SK-N-SH (cell line): Measurements from ENCODE around the gene ANKRD52. TPM values are rescaled to one million over a fixed set of nuclear protein-coding genes. Genes with fewer than 3 reads are reported as not detected.

Experiments
- CTCF ChIA-PET: fragments of 300-600, 350-600 bp; formaldehyde crosslinking; extraction: SDS; loops from one replicate; lab custom pipeline; 2021; lab: Yijun Ruan, JAX
- POLR2A ChIA-PET: fragments of 350-600 bp; sonication (Branson Sonifier 250); formaldehyde crosslinking; extraction: SDS; loops from one replicate; lab custom pipeline; 2020; ENCODE audit warnings: antibody characterized with exemption, inconsistent platforms; lab: Yijun Ruan, JAX
- DNase-seq: peaks from one replicate; pipeline ENCODE4 v3.0.0; 2012
- H2AFZ ChIP-seq: fragments of 200-600 bp; sonication (generic); 2 replicates; pipeline ENCODE4 v1.8.1; 2016; ENCODE audit warnings: antibody characterized with exemption, mild to moderate bottlenecking, low read depth
- H3F3A ChIP-seq: fragments of 200-600 bp; sonication (generic); replicated peaks from 2 replicates; pipeline ENCODE3; 2016; ENCODE audit warnings: antibody characterized with exemption, mild to moderate bottlenecking; ENCODE audit not compliant: insufficient read depth
- H3K27ac ChIP-seq, 2 experiments: fragments of 200-500 bp in 1 of 2; fragments of 200-600 bp in 1 of 2; sonication (Bioruptor generic) in 1 of 2; sonication (generic), shearing (Covaris generic) in 1 of 2; 2 replicates each; pipeline versions ENCODE4 v1.5.1 to v1.6.1; 2014 to 2016; ENCODE audit warnings: low read depth in 2 of 2, inconsistent platforms in 1 of 2, low read length in 1 of 2, mild to moderate bottlenecking in 1 of 2, mixed read lengths in 1 of 2
- H3K27me3 ChIP-seq: fragments of 200-600 bp; sonication (generic), shearing (Covaris generic); 2 replicates; pipeline ENCODE4 v1.6.1; 2016; ENCODE audit warnings: mixed run types; ENCODE audit not compliant: insufficient read depth
- H3K36me3 ChIP-seq, 2 experiments: fragments of 200-500 bp in 1 of 2; fragments of 200-600 bp in 1 of 2; sonication (Bioruptor generic) in 1 of 2; sonication (generic) in 1 of 2; replicated peaks in 1 of 2; 2 replicates each; pipeline versions ENCODE3 to v1.5.1; 2014 to 2016; ENCODE audit warnings: low read length in 1 of 2, mild to moderate bottlenecking in 1 of 2; ENCODE audit not compliant: insufficient read depth in 2 of 2, control insufficient read depth in 1 of 2
- H3K4me1 ChIP-seq, 2 experiments: fragments of 200-500 bp in 1 of 2; fragments of 200-600 bp in 1 of 2; sonication (Bioruptor generic) in 1 of 2; sonication (generic), shearing (Covaris generic) in 1 of 2; 2 replicates each; pipeline versions ENCODE4 v1.5.1 to v1.6.1; 2014 to 2016; ENCODE audit warnings: low read depth in 1 of 2, low read length in 1 of 2, mixed run types in 1 of 2; ENCODE audit not compliant: insufficient read depth in 2 of 2, control insufficient read depth in 1 of 2
- H3K4me2 ChIP-seq: fragments of 200-600 bp; sonication (generic), shearing (Covaris generic); 2 replicates; pipeline ENCODE4 v1.6.1; 2017; ENCODE audit warnings: mixed run types
- H3K4me3 ChIP-seq, 2 experiments: fragments of 200-500 bp in 1 of 2; fragments of 200-600 bp in 1 of 2; sonication (Bioruptor generic) in 1 of 2; sonication (generic), shearing (Covaris generic) in 1 of 2; 2 replicates each; pipeline versions ENCODE4 v1.5.1 to v1.8.1; 2014 to 2016; ENCODE audit warnings: low read depth in 2 of 2, inconsistent platforms in 1 of 2, low read length in 1 of 2, mild to moderate bottlenecking in 1 of 2, mixed read lengths in 1 of 2, moderate library complexity in 1 of 2
- H3K79me2 ChIP-seq: fragments of 200-600 bp; sonication (generic); 2 replicates; pipeline ENCODE4 v1.8.1; 2017; ENCODE audit warnings: mild to moderate bottlenecking; ENCODE audit not compliant: insufficient read depth
- H3K9ac ChIP-seq: fragments of 200-600 bp; sonication (generic); 2 replicates; pipeline ENCODE4 v1.6.1; 2017; ENCODE audit warnings: mixed run types
- H3K9me2 ChIP-seq: fragments of 200-600 bp; sonication (generic); 2 replicates; pipeline ENCODE4 v1.6.1; 2017; ENCODE audit warnings: mixed run types
- H3K9me3 ChIP-seq: fragments of 200-600 bp; sonication (generic); 2 replicates; pipeline ENCODE4 v1.6.1; 2017; ENCODE audit warnings: mixed run types, mild to moderate bottlenecking, moderate library complexity
- H4K20me1 ChIP-seq: fragments of 200-600 bp; sonication (generic); 2 replicates; pipeline ENCODE4 v1.6.1; 2017; ENCODE audit warnings: mild to moderate bottlenecking, mixed run types; ENCODE audit not compliant: insufficient read depth
- CHD2 ChIP-seq: fragments of 150-350 bp; IDR thresholded peaks from 2 replicates; pipeline ENCODE4 v1.6.1; 2018; ENCODE audit warnings: low read length; ENCODE audit not compliant: partially characterized antibody
- EP300 ChIP-seq, 2 experiments: IDR thresholded peaks; 2 replicates each; pipeline versions ENCODE4 v1.4.0 to v1.6.1; 2012; ENCODE audit warnings: borderline replicate concordance in 1 of 2, low read depth in 1 of 2, low read length in 1 of 2
- EZH2phosphoT487 ChIP-seq: fragments of 200-600 bp; sonication (generic); IDR thresholded peaks from 2 replicates; pipeline ENCODE4 v1.6.1; 2017; ENCODE audit warnings: low read depth, mixed run types, mild to moderate bottlenecking, antibody characterized with exemption, moderate library complexity, borderline replicate concordance
- FOSL2 ChIP-seq: IDR thresholded peaks from 2 replicates; pipeline ENCODE4 v1.4.0; 2012; ENCODE audit warnings: low read depth, mild to moderate bottlenecking, moderate library complexity, borderline replicate concordance
- FOXJ3 ChIP-seq: sonication (generic); formaldehyde crosslinking; IDR thresholded peaks from 2 replicates; pipeline ENCODE4 v1.5.1; 2020; ENCODE audit warnings: mild to moderate bottlenecking, missing genetic modification reagents
- GABPA ChIP-seq: IDR thresholded peaks from 2 replicates; pipeline ENCODE4 v1.4.0; 2012; ENCODE audit warnings: low read depth, mild to moderate bottlenecking
- GATA2 ChIP-seq: sonication (generic); formaldehyde crosslinking; IDR thresholded peaks from 2 replicates; pipeline ENCODE4 v1.5.0; 2020; ENCODE audit warnings: mild to moderate bottlenecking, missing genetic modification reagents
- IRF3 ChIP-seq: fragments of 150-350 bp; IDR thresholded peaks from 2 replicates; pipeline ENCODE4 v1.6.1; 2016; ENCODE audit warnings: mild to moderate bottlenecking, low read depth, low read length
- MAX ChIP-seq: IDR thresholded peaks from 2 replicates; pipeline ENCODE4 v1.4.0; 2012; ENCODE audit warnings: low read depth
- MEF2A ChIP-seq: IDR thresholded peaks from 2 replicates; pipeline ENCODE4 v1.4.0; 2012; ENCODE audit warnings: low read depth, borderline replicate concordance
- MXI1 ChIP-seq: IDR thresholded peaks from 2 replicates; pipeline ENCODE4 v1.6.1; 2012; ENCODE audit warnings: mild to moderate bottlenecking, low read depth, low read length, improper control_type of control experiment
- NRF1 ChIP-seq: IDR thresholded peaks from 2 replicates; pipeline ENCODE4 v1.6.1; 2012; ENCODE audit warnings: low read depth, mild to moderate bottlenecking, low read length
- RAD21 ChIP-seq: IDR thresholded peaks from 2 replicates; pipeline ENCODE4 v1.6.1; 2012; ENCODE audit warnings: mild to moderate bottlenecking, low read length
- RCOR1 ChIP-seq: fragments of 150-350 bp; IDR thresholded peaks from 2 replicates; pipeline ENCODE4 v1.6.1; 2017; ENCODE audit warnings: antibody characterized with exemption, low read length
- REST ChIP-seq: IDR thresholded peaks from 2 replicates; pipeline ENCODE4 v1.6.1; 2012; ENCODE audit warnings: mild to moderate bottlenecking, low read depth, low read length, moderate library complexity
- RFX5 ChIP-seq: IDR thresholded peaks from 2 replicates; pipeline ENCODE4 v1.6.1; 2012; ENCODE audit warnings: mild to moderate bottlenecking, improper control_type of control experiment, low read length
- RXRA ChIP-seq: IDR thresholded peaks from 2 replicates; pipeline ENCODE4 v1.4.0; 2012; ENCODE audit warnings: low read depth, mild to moderate bottlenecking, borderline replicate concordance
- SMC3 ChIP-seq: IDR thresholded peaks from 2 replicates; pipeline ENCODE4 v1.6.1; 2012; ENCODE audit warnings: low read depth, low read length, improper control_type of control experiment
- TAF1 ChIP-seq: IDR thresholded peaks from 2 replicates; pipeline ENCODE4 v1.6.1; 2012; ENCODE audit warnings: low read depth, mild to moderate bottlenecking, low read length, moderate library complexity, borderline replicate concordance
- TCF12 ChIP-seq: IDR thresholded peaks from 2 replicates; pipeline ENCODE4 v1.4.0; 2012
- TEAD4 ChIP-seq: IDR thresholded peaks from 2 replicates; pipeline ENCODE4 v1.4.0; 2012; ENCODE audit warnings: mild to moderate bottlenecking, borderline replicate concordance; ENCODE audit not compliant: insufficient read depth
- YY1 ChIP-seq: IDR thresholded peaks from 2 replicates; pipeline ENCODE4 v1.4.0; 2012; ENCODE audit warnings: low read depth, mild to moderate bottlenecking
- WGBS: methylation state at CpG from one replicate; pipeline ENCODE4 v1.1.6; 2017; ENCODE audit warnings: low lambda C conversion rate; 5-methylcytosine and 5-hydroxymethylcytosine counted together
- polyA plus RNA-seq, 3 experiments: library from polyadenylated mRNA; depleted of rRNA; stranded (reverse); fragments of >200 nt; gene quantifications; 2 replicates each; pipeline ENCODE4 v1.2.3, GENCODE V29; 2012
- TF ChIP-seq, protein P1 (sequence below): IDR thresholded peaks from 2 replicates; pipeline ENCODE4 v1.4.0; 2012; ENCODE audit warnings: low read depth, borderline replicate concordance
- TF ChIP-seq, protein P2 (sequence below): fragments of 200-600 bp; sonication (generic); IDR thresholded peaks from 2 replicates; pipeline ENCODE4 v1.6.1; 2017; ENCODE audit warnings: antibody characterized with exemption, mild to moderate bottlenecking, moderate library complexity
- TF ChIP-seq, protein P3 (sequence below): IDR thresholded peaks from 2 replicates; pipeline ENCODE4; 2012

The ANKRD52 gene
- polyA plus RNA-seq, 1 of the 3 experiments (the other 2 are of a cell fraction): 23.4 TPM

- Histone ChIP-seq H3K27me3 (no peaks in the 10 kb centered on the region), H3K9me3 (no peaks in the 10 kb centered on the region), H3F3A (peaks cover 29% of the 10 kb centered on the region), H3K4me3 (peak overlapping the region in 1 of 2 experiments; percentile 23; a peak in 1 of 4 replicates), H2AFZ (peak overlapping the region; percentile 83), H3K27ac (peak overlapping the region in 1 of 2 experiments; percentile 17; a peak in 1 of 4 replicates), H3K9ac (no peak overlapping the region), H4K20me1 (no peaks in the 10 kb centered on the region), H3K4me1 (peaks cover 2 to 12% of the 10 kb centered on the region in 2 experiments; a peak in 2 of 4 replicates), H3K36me3 (no peaks in the 10 kb centered on the region), H3K9me2 (no peaks in the 10 kb centered on the region), H3K79me2 (peaks cover 8% of the 10 kb centered on the region), H3K4me2 (no peak overlapping the region; the same call in 1 of the 2 replicates)
- DNase-seq: peak; percentile 73
- WGBS: 0% methylated on average over 1 of the region's 1 CpG
- ChIA-PET CTCF (interaction anchor here (0.8 to 13.8 kb wide), 6 partner anchors 14 to 70 kb away, joined by 7 to 272 read pairs (median 35); partner anchors contain the start of genes ANKRD52, ESYT1, RNF41 and RPL41), POLR2A (no interaction called here)
- TF ChIP-seq, protein P1, sequence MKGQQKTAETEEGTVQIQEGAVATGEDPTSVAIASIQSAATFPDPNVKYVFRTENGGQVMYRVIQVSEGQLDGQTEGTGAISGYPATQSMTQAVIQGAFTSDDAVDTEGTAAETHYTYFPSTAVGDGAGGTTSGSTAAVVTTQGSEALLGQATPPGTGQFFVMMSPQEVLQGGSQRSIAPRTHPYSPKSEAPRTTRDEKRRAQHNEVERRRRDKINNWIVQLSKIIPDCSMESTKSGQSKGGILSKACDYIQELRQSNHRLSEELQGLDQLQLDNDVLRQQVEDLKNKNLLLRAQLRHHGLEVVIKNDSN: no peak
- TF ChIP-seq, protein P2, sequence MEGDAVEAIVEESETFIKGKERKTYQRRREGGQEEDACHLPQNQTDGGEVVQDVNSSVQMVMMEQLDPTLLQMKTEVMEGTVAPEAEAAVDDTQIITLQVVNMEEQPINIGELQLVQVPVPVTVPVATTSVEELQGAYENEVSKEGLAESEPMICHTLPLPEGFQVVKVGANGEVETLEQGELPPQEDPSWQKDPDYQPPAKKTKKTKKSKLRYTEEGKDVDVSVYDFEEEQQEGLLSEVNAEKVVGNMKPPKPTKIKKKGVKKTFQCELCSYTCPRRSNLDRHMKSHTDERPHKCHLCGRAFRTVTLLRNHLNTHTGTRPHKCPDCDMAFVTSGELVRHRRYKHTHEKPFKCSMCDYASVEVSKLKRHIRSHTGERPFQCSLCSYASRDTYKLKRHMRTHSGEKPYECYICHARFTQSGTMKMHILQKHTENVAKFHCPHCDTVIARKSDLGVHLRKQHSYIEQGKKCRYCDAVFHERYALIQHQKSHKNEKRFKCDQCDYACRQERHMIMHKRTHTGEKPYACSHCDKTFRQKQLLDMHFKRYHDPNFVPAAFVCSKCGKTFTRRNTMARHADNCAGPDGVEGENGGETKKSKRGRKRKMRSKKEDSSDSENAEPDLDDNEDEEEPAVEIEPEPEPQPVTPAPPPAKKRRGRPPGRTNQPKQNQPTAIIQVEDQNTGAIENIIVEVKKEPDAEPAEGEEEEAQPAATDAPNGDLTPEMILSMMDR: peak; percentile 91
- TF ChIP-seq MAX (0 out of 2 replicates have a peak, but pooled peaks have one; percentile 16), GATA2 (no peak), YY1 (peak; percentile 91), EP300 (IDR thresholded peaks at IDR 0.05; ENCODE audit: borderline replicate concordance in 1 of 2, low read depth in 1 of 2, low read length in 1 of 2) (no peak), GABPA (no peak), NRF1 (no peak), TAF1 (peak; percentile 59; the same call in 1 of the 2 replicates), RFX5 (no peak), RAD21 (peak; percentile 90), MEF2A (no peak), FOSL2 (no peak), REST (no peak), TEAD4 (no peak), RCOR1 (0 out of 2 replicates have a peak, but pooled peaks have one; percentile 25), FOXJ3 (CRISPR knock-in tag) (no peak), CHD2 (no peak), SMC3 (peak; percentile 74), IRF3 (no peak), EZH2phosphoT487 (no peak), RXRA (no peak), TCF12 (no peak), MXI1 (no peak)
- TF ChIP-seq, protein P3, sequence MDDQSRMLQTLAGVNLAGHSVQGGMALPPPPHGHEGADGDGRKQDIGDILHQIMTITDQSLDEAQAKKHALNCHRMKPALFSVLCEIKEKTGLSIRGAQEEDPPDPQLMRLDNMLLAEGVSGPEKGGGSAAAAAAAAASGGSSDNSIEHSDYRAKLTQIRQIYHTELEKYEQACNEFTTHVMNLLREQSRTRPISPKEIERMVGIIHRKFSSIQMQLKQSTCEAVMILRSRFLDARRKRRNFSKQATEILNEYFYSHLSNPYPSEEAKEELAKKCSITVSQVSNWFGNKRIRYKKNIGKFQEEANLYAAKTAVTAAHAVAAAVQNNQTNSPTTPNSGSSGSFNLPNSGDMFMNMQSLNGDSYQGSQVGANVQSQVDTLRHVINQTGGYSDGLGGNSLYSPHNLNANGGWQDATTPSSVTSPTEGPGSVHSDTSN: no peak
These were observed 65.1 kb downstream of the ANKRD52 start for GRCh38 chr12:56193025-56193578.
